Endothelial cell (in vitro differentiated cells): ENCODE results near the gene GPR162. TPM values are rescaled to one million over a fixed set of nuclear protein-coding genes. Genes with fewer than 3 reads are reported as not detected.

Experiments
- DNase-seq: peaks from one replicate; pipeline ENCODE4 v3.0.0; 2021; ENCODE audit warnings: low spot score
- H3K27ac Mint-ChIP-seq: one replicate; pipeline ENCODE4 v1.8.0; 2021; ENCODE audit warnings: mixed read lengths, inconsistent platforms; ENCODE audit not compliant: unreplicated experiment
- H3K27me3 Mint-ChIP-seq: one replicate; pipeline ENCODE4 v1.8.0; 2021; ENCODE audit warnings: mild to moderate bottlenecking, moderate library complexity, mixed read lengths, inconsistent platforms; ENCODE audit not compliant: unreplicated experiment
- H3K36me3 Mint-ChIP-seq: one replicate; pipeline ENCODE4 v1.8.0; 2021; ENCODE audit warnings: mild to moderate bottlenecking, low read depth, mixed read lengths, inconsistent platforms; ENCODE audit not compliant: unreplicated experiment
- H3K4me1 Mint-ChIP-seq: one replicate; pipeline ENCODE4 v1.8.0; 2021; ENCODE audit warnings: mild to moderate bottlenecking, mixed read lengths, inconsistent platforms; ENCODE audit not compliant: unreplicated experiment
- H3K4me3 Mint-ChIP-seq: one replicate; pipeline ENCODE4 v1.8.0; 2021; ENCODE audit warnings: mild to moderate bottlenecking, mixed read lengths, inconsistent platforms; ENCODE audit not compliant: unreplicated experiment
- H3K9me3 Mint-ChIP-seq: one replicate; pipeline ENCODE4 v1.8.0; 2021; ENCODE audit warnings: mixed read lengths, inconsistent platforms; ENCODE audit not compliant: unreplicated experiment
- total RNA-seq: library from RNA; stranded (reverse); fragmentation: NEBNext Ultra II Directional; extraction: Animal tissue kit (Norgen Biotek cat#: 25700); gene quantifications from one replicate; pipeline ENCODE4 v1.2.1, GENCODE V29; 2021; ENCODE audit not compliant: unreplicated experiment
- TF ChIP-seq, protein P1 (sequence below): fragments of 200-600 bp; sonication (generic); IDR thresholded peaks from one replicate; pipeline ENCODE4 v1.5.0; 2021; ENCODE audit warnings: antibody characterized with exemption; ENCODE audit not compliant: unreplicated experiment

Gene GPR162
- total RNA-seq, 1 donor from 2014 or later = 52.7 TPM

DNA sequence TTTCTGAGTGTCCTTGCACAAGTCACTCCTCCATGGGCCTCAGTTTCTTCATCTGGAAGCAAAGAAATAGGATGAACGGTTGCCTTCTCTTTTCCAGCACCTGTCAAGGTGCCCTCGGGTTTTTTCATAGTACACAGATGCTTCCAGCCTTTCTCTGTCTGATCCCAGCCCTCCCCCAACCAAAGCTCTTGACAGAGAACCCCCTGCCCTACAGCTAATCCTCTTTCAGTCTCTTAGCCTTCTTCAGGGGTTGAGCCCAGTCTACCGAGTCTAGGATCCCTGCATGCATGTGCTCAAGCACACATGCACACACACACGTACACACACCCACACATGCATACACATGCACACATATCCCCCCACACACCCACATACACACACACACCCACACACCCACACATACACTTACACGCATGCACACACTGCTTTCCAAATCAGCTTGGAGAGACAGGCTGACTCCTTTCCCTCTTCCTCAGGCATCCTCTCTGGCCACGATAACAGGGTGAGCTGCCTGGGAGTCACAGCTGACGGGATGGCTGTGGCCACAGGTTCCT, 24.8 kb downstream of the GPR162 start:
- TF ChIP-seq, protein P1, sequence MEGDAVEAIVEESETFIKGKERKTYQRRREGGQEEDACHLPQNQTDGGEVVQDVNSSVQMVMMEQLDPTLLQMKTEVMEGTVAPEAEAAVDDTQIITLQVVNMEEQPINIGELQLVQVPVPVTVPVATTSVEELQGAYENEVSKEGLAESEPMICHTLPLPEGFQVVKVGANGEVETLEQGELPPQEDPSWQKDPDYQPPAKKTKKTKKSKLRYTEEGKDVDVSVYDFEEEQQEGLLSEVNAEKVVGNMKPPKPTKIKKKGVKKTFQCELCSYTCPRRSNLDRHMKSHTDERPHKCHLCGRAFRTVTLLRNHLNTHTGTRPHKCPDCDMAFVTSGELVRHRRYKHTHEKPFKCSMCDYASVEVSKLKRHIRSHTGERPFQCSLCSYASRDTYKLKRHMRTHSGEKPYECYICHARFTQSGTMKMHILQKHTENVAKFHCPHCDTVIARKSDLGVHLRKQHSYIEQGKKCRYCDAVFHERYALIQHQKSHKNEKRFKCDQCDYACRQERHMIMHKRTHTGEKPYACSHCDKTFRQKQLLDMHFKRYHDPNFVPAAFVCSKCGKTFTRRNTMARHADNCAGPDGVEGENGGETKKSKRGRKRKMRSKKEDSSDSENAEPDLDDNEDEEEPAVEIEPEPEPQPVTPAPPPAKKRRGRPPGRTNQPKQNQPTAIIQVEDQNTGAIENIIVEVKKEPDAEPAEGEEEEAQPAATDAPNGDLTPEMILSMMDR = no peak
- H3K27ac Mint-ChIP-seq = no peak overlapping the region
- no peaks in the 10 kb centered on the region for H3K9me3 Mint-ChIP-seq
- DNase-seq = no peak
- H3K27me3 Mint-ChIP-seq = peaks cover 14% of the 10 kb centered on the region
- H3K4me1 Mint-ChIP-seq = peaks cover 11% of the 10 kb centered on the region
- H3K36me3 Mint-ChIP-seq = peaks cover 49% of the 10 kb centered on the region
- no peak overlapping the region for H3K4me3 Mint-ChIP-seq

DNA sequence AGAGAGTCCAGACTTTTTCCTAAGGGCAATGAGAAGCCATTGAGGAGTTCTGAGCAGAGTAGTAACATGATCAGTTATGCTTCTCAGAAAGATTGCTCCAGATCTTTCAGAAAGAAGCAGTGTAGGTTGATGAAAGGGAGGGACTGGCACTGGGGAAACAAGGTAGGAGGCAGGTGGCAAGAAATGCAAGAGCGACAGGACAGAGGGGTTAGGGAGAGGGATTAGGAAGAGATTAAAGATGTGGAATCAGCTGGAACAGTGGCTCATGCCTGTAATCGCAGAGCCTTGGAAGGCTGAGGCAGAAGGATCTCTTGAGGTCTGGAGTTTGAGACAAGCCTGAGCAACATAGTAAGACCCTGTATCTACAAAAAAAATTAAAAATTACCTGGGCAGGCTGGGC, 26.1 kb downstream of the GPR162 start:
- peaks cover 47% of the 10 kb centered on the region for H3K36me3 Mint-ChIP-seq
- H3K9me3 Mint-ChIP-seq = no peaks in the 10 kb centered on the region
- TF ChIP-seq, protein P1 = no peak
- peak overlapping the region; percentile 27 for H3K27ac Mint-ChIP-seq
- H3K4me3 Mint-ChIP-seq = no peak overlapping the region
- no peak for DNase-seq
- H3K27me3 Mint-ChIP-seq = peaks cover 15% of the 10 kb centered on the region
- peaks cover 18% of the 10 kb centered on the region for H3K4me1 Mint-ChIP-seq

- peaks cover 13% of the 10 kb centered on the region for H3K27me3 Mint-ChIP-seq
- peaks cover 44% of the 10 kb centered on the region for H3K36me3 Mint-ChIP-seq
Observed at GRCh38 chr12:6849427-6849826, 27.8 kb downstream of the GPR162 start.

DNA sequence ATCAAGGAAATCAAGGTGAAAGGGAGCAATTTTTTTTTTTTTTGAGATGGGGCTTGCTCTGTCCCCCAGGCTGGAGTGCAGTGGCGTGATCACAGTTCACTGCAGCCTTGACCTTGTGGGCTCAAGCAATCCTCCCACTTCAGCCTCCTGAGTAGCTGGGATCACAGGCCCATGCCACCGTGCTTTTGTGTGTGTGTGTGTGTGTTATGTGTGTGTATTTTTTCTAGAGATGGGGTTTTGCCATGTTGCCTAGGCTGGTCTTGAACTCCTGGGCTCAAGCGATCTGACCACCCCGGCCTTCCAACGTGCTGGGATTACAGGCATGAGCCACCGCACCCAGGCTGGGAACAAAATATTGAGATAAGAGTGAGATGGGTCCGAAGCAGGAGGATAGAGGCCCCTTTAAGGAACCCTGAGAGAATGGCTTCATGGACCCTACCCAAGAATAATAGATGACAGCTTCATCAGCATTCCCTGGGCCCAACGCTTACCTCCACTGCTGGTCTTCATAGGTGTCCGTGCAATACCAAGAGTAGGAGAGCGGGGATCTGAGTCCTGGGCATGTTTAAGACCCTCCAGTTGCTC, 28.4 kb downstream of the GPR162 start:
- H3K36me3 Mint-ChIP-seq = peaks cover 37% of the 10 kb centered on the region
- peaks cover 31% of the 10 kb centered on the region for H3K4me1 Mint-ChIP-seq

More at GRCh38 chr12:6849427-6849826, 27.8 kb downstream of the GPR162 start:
- H3K27ac Mint-ChIP-seq = no peak overlapping the region
- H3K9me3 Mint-ChIP-seq = no peaks in the 10 kb centered on the region
- peak overlapping the region; percentile 37 for H3K4me3 Mint-ChIP-seq
- DNase-seq = no peak
- TF ChIP-seq, protein P1 = no peak
- H3K4me1 Mint-ChIP-seq = peaks cover 27% of the 10 kb centered on the region

DNA sequence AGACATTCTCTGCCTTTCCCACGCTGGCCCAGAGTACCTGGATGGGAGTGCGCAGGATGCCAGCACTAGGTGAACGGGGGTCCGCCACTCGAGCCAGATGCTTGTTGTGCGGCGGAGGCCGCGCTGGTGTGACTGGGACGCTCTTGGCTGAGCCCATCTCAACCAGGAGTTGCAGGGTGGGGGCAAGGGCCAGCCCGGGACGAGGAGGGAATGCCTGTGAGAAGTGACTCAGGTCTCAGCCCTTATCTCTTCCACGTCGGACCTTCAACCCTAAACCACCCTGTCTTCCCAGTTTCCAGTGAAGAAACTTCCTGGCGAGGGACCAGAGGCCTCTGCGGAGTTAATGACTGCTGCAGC, 29.2 kb downstream of the GPR162 start:
- Mint-ChIP-seq H3K27ac (no peak overlapping the region), H3K27me3 (peaks cover 11% of the 10 kb centered on the region), H3K9me3 (no peaks in the 10 kb centered on the region), H3K4me3 (peak overlapping the region; percentile 99), H3K36me3 (peaks cover 38% of the 10 kb centered on the region), H3K4me1 (peaks cover 31% of the 10 kb centered on the region)
- no peak for DNase-seq
- TF ChIP-seq, protein P1 = no peak

More for the DNA sequence above, 28.4 kb downstream of the GPR162 start:
- Mint-ChIP-seq H3K4me3 (peak overlapping the region; percentile 62), H3K9me3 (no peaks in the 10 kb centered on the region), H3K27ac (peak overlapping the region; percentile 50), H3K27me3 (peaks cover 11% of the 10 kb centered on the region)
- TF ChIP-seq, protein P1 = no peak
- no peak for DNase-seq
